ENCODE data around the gene SDR39U1.

SDR39U1 gene

DNA sequence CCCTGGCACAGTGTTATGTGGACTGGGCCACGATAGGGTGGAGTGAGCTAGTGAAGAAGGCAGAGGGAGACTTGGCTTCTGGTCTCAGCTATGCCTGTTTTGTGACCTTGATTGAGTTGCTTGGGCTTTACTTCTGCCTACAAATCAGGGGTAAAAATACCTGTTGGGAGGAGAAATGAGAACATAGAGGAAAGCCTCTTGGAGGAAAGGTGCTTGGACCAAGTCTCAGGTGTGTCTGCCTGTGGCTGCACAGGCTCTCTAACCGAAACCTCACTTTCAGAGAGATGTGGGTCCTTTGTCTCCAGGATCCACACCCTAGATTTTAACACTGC is 4.9 kb downstream of the SDR39U1 start:
- Histone ChIP-seq H3K27ac (ENCODE audit: extremely low read depth, low read depth, low read length) (no peak overlapping the region), H3K9me3 (ENCODE audit: control insufficient read depth, insufficient read depth, low read depth, low read length) (no peaks in the 10 kb centered on the region), H3K4me1 (ENCODE audit: control insufficient read depth, insufficient read depth, low read length) (peaks cover 8% of the 10 kb centered on the region), H3K36me3 (ENCODE audit: control insufficient read depth in 2 of 2, insufficient read depth in 1 of 2, low read length in 2 of 2) (peaks cover 5 to 86% of the 10 kb centered on the region in 2 experiments), H3K4me3 (ENCODE audit: low read depth, low read length) (no peak overlapping the region)
- CTCF ChIA-PET = interaction anchor here (0.7 to 13.9 kb wide), 13 partner anchors 11 to 379 kb away, joined by 3 to 468 read pairs (median 6); partner anchors contain the start of genes ADCY4, CIDEB, DHRS1 and NOP9
- POLR2A ChIA-PET = interaction anchor here (0.9 to 2.6 kb wide), 5 partner anchors 72 to 195 kb away, joined by 3 to 11 read pairs (median 4); partner anchors contain the start of gene TINF2
- no peak for TF ChIP-seq ZNF138 (tag by site-specific recombination; IDR thresholded peaks at IDR 0.05; ENCODE audit: borderline replicate concordance)
- no peak for TF ChIP-seq ZNF624 (tag by site-specific recombination; IDR thresholded peaks at IDR 0.05)
- no peak for TF ChIP-seq TCF7L2 (IDR thresholded peaks at IDR 0.05; ENCODE audit: borderline replicate concordance, low read depth, low read length)
- TF ChIP-seq ZNF670 (tag by site-specific recombination; IDR thresholded peaks at IDR 0.05; ENCODE audit: low read depth) = no peak
- TF ChIP-seq GFI1B (tag by site-specific recombination; IDR thresholded peaks at IDR 0.05) = no peak
- no peak for TF ChIP-seq ZNF423 (tag by site-specific recombination; IDR thresholded peaks at IDR 0.05)
- TF ChIP-seq, protein P1, sequence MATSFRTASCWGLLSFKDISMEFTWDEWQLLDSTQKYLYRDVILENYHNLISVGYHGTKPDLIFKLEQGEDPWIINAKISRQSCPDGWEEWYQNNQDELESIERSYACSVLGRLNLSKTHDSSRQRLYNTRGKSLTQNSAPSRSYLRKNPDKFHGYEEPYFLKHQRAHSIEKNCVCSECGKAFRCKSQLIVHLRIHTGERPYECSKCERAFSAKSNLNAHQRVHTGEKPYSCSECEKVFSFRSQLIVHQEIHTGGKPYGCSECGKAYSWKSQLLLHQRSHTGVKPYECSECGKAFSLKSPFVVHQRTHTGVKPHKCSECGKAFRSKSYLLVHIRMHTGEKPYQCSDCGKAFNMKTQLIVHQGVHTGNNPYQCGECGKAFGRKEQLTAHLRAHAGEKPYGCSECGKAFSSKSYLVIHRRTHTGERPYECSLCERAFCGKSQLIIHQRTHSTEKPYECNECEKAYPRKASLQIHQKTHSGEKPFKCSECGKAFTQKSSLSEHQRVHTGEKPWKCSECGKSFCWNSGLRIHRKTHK (tag by site-specific recombination; IDR thresholded peaks at IDR 0.05) = no peak
- no peak for TF ChIP-seq ZNF184 (tag by site-specific recombination; IDR thresholded peaks at IDR 0.05)
- no peak for TF ChIP-seq ZNF394 (tag by site-specific recombination; IDR thresholded peaks at IDR 0.05; ENCODE audit: borderline replicate concordance)
- TF ChIP-seq ZEB2 (tag by site-specific recombination; IDR thresholded peaks at IDR 0.05) = no peak
- no peak for TF ChIP-seq ZNF121 (tag by site-specific recombination; IDR thresholded peaks at IDR 0.05)
- no peak for TF ChIP-seq ZNF366 (tag by site-specific recombination; conservative IDR thresholded peaks at IDR 0.05)
- TF ChIP-seq ZNF548 (tag by site-specific recombination; IDR thresholded peaks at IDR 0.05) = no peak
- TF ChIP-seq OVOL3 (tag by site-specific recombination; IDR thresholded peaks at IDR 0.05) = no peak
- TF ChIP-seq, protein P2, sequence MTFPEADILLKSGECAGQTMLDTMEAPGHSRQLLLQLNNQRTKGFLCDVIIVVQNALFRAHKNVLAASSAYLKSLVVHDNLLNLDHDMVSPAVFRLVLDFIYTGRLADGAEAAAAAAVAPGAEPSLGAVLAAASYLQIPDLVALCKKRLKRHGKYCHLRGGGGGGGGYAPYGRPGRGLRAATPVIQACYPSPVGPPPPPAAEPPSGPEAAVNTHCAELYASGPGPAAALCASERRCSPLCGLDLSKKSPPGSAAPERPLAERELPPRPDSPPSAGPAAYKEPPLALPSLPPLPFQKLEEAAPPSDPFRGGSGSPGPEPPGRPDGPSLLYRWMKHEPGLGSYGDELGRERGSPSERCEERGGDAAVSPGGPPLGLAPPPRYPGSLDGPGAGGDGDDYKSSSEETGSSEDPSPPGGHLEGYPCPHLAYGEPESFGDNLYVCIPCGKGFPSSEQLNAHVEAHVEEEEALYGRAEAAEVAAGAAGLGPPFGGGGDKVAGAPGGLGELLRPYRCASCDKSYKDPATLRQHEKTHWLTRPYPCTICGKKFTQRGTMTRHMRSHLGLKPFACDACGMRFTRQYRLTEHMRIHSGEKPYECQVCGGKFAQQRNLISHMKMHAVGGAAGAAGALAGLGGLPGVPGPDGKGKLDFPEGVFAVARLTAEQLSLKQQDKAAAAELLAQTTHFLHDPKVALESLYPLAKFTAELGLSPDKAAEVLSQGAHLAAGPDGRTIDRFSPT (tag by site-specific recombination; IDR thresholded peaks at IDR 0.05) = no peak
- TF ChIP-seq ZNF311 (tag by site-specific recombination; IDR thresholded peaks at IDR 0.05; ENCODE audit: borderline replicate concordance) = no peak
- TF ChIP-seq ZNF174 (tag by site-specific recombination; IDR thresholded peaks at IDR 0.05) = no peak

DNA sequence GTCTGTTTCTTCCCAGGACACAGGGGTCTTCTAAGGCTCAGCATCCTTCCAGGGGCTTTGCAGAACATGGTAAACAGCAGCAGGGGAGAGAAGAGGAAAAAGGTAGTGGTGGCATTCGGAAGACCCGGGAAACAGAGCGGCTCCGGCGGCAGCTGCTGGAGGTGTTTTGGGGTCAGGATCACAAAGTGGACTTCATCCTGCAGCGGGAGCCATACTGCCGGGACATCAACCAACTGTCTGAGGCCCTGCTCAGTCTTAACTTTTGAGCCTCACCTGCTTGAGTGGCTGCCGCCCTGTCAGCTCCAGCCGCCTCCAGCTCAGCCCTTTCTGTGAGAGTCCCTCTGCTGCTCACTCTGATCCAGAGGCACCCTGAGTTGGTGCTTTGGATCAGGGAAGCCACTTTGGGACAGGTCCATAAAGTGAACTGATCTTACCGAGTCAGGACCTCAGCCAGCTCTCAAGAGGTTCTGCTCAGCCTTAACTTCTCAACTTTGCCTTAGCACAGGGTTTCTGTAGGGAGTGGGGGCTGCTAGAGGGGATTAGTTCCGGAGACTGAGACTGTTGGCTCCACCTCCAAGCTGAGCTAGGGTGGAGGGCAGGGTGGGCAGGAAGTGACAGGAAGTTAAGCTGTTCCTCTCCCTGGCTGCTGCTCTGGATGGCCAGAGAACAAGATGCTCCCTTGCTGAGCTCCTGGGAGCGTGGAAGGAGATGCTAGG is 5.4 kb downstream of the SDR39U1 start:
- POLR2A ChIA-PET = interaction anchor here (0.9 to 2.9 kb wide), 9 partner anchors 59 to 194 kb away, joined by 3 to 11 read pairs (median 4); partner anchors contain the start of gene TINF2
- H3K4me3 ChIP-seq (ENCODE audit: low read depth, low read length) = no peak overlapping the region
- CTCF ChIA-PET = interaction anchor here (0.5 to 13.9 kb wide), 26 partner anchors 10 to 1517 kb away, joined by 3 to 468 read pairs (median 4); partner anchors contain the start of genes ADCY4, CIDEB, DHRS1 and EMC9
- no peak overlapping the region for H3K27ac ChIP-seq (ENCODE audit: extremely low read depth, low read depth, low read length)
- TF ChIP-seq, protein P3, sequence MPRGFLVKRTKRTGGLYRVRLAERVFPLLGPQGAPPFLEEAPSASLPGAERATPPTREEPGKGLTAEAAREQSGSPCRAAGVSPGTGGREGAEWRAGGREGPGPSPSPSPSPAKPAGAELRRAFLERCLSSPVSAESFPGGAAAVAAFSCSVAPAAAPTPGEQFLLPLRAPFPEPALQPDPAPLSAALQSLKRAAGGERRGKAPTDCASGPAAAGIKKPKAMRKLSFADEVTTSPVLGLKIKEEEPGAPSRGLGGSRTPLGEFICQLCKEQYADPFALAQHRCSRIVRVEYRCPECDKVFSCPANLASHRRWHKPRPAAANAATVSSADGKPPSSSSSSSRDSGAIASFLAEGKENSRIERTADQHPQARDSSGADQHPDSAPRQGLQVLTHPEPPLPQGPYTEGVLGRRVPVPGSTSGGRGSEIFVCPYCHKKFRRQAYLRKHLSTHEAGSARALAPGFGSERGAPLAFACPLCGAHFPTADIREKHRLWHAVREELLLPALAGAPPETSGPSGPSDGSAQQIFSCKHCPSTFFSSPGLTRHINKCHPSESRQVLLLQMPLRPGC (tag by site-specific recombination; IDR thresholded peaks at IDR 0.05) = no peak
- no peaks in the 10 kb centered on the region for H3K9me3 ChIP-seq (ENCODE audit: control insufficient read depth, insufficient read depth, low read depth, low read length)
- peaks cover 5 to 91% of the 10 kb centered on the region in 2 experiments for H3K36me3 ChIP-seq (ENCODE audit: control insufficient read depth in 2 of 2, insufficient read depth in 1 of 2, low read length in 2 of 2)
- peaks cover 8% of the 10 kb centered on the region for H3K4me1 ChIP-seq (ENCODE audit: control insufficient read depth, insufficient read depth, low read length)
